Uterus (tissue), 2 donors: ENCODE results near the gene ITIH1.

Source experiments
- POLR2A ChIP-seq, 2 donors: fragments of 450-650 bp; IDR thresholded peaks; one replicate each; pipeline ENCODE4 v1.6.1; 2016; ENCODE audit warnings: antibody characterized with exemption in 2 of 2, mild to moderate bottlenecking in 1 of 2, moderate library complexity in 1 of 2
- TF ChIP-seq, protein P1 (sequence below), 4 experiments: fragments of 200-600 bp in 2 of 4; fragments of 450-650 bp in 2 of 4; sonication (generic) in 2 of 4; IDR thresholded peaks; one replicate each; pipeline ENCODE4 v1.5.1; 2016 to 2019; ENCODE audit warnings: antibody characterized with exemption in 4 of 4, mild to moderate bottlenecking in 2 of 4, moderate library complexity in 1 of 4

GRCh38 chr3:52833202-52833601 lies 55.8 kb downstream of the ITIH1 start:
- TF ChIP-seq, protein P1, sequence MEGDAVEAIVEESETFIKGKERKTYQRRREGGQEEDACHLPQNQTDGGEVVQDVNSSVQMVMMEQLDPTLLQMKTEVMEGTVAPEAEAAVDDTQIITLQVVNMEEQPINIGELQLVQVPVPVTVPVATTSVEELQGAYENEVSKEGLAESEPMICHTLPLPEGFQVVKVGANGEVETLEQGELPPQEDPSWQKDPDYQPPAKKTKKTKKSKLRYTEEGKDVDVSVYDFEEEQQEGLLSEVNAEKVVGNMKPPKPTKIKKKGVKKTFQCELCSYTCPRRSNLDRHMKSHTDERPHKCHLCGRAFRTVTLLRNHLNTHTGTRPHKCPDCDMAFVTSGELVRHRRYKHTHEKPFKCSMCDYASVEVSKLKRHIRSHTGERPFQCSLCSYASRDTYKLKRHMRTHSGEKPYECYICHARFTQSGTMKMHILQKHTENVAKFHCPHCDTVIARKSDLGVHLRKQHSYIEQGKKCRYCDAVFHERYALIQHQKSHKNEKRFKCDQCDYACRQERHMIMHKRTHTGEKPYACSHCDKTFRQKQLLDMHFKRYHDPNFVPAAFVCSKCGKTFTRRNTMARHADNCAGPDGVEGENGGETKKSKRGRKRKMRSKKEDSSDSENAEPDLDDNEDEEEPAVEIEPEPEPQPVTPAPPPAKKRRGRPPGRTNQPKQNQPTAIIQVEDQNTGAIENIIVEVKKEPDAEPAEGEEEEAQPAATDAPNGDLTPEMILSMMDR (IDR thresholded peaks at IDR 0.05), result no peak
- TF ChIP-seq POLR2A (IDR thresholded peaks at IDR 0.05), result no peak
